Stomach (tissue), 4 donors: ENCODE results near the gene SLC38A3.

Source experiments
- EP300 ChIP-seq: sonication (generic); formaldehyde crosslinking; IDR thresholded peaks from one replicate; pipeline ENCODE4 v1.6.1; 2017; ENCODE audit warnings: antibody characterized with exemption
- POLR2A ChIP-seq, 4 donors: fragments of 450-650 bp; IDR thresholded peaks; one replicate each; pipeline ENCODE4 v1.6.1; 2016; ENCODE audit warnings: antibody characterized with exemption in 4 of 4, control low read depth in 2 of 4, mild to moderate bottlenecking in 1 of 4, moderate library complexity in 1 of 4
- TF ChIP-seq, protein P1 (sequence below), 7 experiments: fragments of 450-650 bp in 4 of 7; fragments of 200-600 bp in 3 of 7; sonication (generic) in 3 of 7; IDR thresholded peaks; one replicate each; pipeline ENCODE4 v1.5.1; 2016 to 2019; ENCODE audit warnings: antibody characterized with exemption in 7 of 7, control low read depth in 2 of 7, mild to moderate bottlenecking in 1 of 7

DNA sequence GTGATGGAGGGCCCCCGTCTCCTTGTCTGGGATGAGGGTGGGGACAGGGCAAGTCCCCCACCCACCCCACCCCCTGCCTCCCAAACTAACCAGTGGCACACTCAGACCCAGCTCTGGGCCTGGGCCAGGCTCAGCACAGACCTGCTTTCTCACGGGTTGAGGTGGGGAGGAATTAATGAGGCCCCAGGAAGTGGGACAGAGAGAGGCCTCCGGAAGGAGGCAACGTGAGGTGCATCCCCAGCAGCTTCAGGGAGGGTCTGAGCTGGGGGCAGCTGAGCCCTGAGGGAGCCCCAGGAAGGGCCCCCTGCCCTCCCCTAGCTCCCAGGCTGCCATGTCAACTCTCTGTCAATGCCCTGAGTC, 16.0 kb downstream of the SLC38A3 start:
- TF ChIP-seq, protein P1, sequence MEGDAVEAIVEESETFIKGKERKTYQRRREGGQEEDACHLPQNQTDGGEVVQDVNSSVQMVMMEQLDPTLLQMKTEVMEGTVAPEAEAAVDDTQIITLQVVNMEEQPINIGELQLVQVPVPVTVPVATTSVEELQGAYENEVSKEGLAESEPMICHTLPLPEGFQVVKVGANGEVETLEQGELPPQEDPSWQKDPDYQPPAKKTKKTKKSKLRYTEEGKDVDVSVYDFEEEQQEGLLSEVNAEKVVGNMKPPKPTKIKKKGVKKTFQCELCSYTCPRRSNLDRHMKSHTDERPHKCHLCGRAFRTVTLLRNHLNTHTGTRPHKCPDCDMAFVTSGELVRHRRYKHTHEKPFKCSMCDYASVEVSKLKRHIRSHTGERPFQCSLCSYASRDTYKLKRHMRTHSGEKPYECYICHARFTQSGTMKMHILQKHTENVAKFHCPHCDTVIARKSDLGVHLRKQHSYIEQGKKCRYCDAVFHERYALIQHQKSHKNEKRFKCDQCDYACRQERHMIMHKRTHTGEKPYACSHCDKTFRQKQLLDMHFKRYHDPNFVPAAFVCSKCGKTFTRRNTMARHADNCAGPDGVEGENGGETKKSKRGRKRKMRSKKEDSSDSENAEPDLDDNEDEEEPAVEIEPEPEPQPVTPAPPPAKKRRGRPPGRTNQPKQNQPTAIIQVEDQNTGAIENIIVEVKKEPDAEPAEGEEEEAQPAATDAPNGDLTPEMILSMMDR (IDR thresholded peaks at IDR 0.05) = no peak
- no peak for TF ChIP-seq EP300
- TF ChIP-seq POLR2A (IDR thresholded peaks at IDR 0.05) = no peak
